Neural progenitor cell (in vitro differentiated cells): ENCODE measurements around the gene SMU1. TPM values are rescaled to one million over a fixed set of nuclear protein-coding genes. Genes with fewer than 3 reads are reported as not detected.

Experiments
- DNase-seq: peaks from one replicate; pipeline ENCODE4 v3.0.0-alpha.2; 2016; ENCODE audit warnings: low spot score
- H2AFZ ChIP-seq: fragments of 200-600 bp; sonication (generic); replicated peaks from 2 replicates; pipeline ENCODE4 v1.6.1; 2016; ENCODE audit warnings: antibody characterized with exemption
- H3F3A ChIP-seq: fragments of 200-600 bp; sonication (generic); 2 replicates; pipeline ENCODE4 v1.6.1; 2016; ENCODE audit warnings: antibody characterized with exemption, low read depth
- H3K27ac ChIP-seq: fragments of 200-600 bp; sonication (generic); 2 replicates; pipeline ENCODE4 v1.5.1; 2016; ENCODE audit warnings: mild to moderate bottlenecking
- H3K27me3 ChIP-seq: fragments of 200-600 bp; sonication (generic); 2 replicates; pipeline ENCODE4 v1.6.1; 2016; ENCODE audit warnings: mild to moderate bottlenecking, moderate library complexity
- H3K36me3 ChIP-seq: fragments of 200-600 bp; sonication (generic); 2 replicates; pipeline ENCODE4 v1.5.1; 2016
- H3K4me1 ChIP-seq: fragments of 200-600 bp; sonication (generic); 2 replicates; pipeline ENCODE4 v1.6.1; 2016; ENCODE audit warnings: mixed run types
- H3K4me2 ChIP-seq: fragments of 200-600 bp; sonication (generic); 2 replicates; pipeline ENCODE4 v1.6.1; 2016
- H3K4me3 ChIP-seq: fragments of 200-600 bp; sonication (generic); 2 replicates; pipeline ENCODE4 v1.5.1; 2016
- H3K79me2 ChIP-seq: fragments of 200-600 bp; sonication (generic); 2 replicates; pipeline ENCODE4 v1.6.1; 2016; ENCODE audit warnings: low read depth
- H3K9ac ChIP-seq: fragments of 200-600 bp; sonication (generic); 2 replicates; pipeline ENCODE4 v1.6.1; 2016
- H3K9me3 ChIP-seq: fragments of 200-600 bp; sonication (generic); 2 replicates; pipeline ENCODE4 v1.5.1; 2016; ENCODE audit warnings: low read depth
- H4K20me1 ChIP-seq: fragments of 200-600 bp; sonication (generic); 2 replicates; pipeline ENCODE4 v1.6.1; 2016; ENCODE audit warnings: low read depth
- H3K27ac Mint-ChIP-seq: 3 replicates; pipeline ENCODE4 v1.8.0; 2021; ENCODE audit warnings: mixed read lengths
- H3K27me3 Mint-ChIP-seq: 2 replicates; pipeline ENCODE4 v1.8.0; 2022; ENCODE audit warnings: low read depth, mild to moderate bottlenecking, inconsistent platforms, moderate library complexity, mixed read lengths; ENCODE audit not compliant: insufficient read depth
- H3K36me3 Mint-ChIP-seq: 3 replicates; pipeline ENCODE4 v1.8.0; 2021; ENCODE audit warnings: mixed read lengths
- H3K4me1 Mint-ChIP-seq: 3 replicates; pipeline ENCODE4 v1.8.0; 2021; ENCODE audit warnings: mixed read lengths
- H3K4me3 Mint-ChIP-seq: 3 replicates; pipeline ENCODE4 v1.8.0; 2021; ENCODE audit warnings: mild to moderate bottlenecking, moderate library complexity, mixed read lengths
- H3K9me3 Mint-ChIP-seq: 3 replicates; pipeline ENCODE4 v1.8.0; 2020; ENCODE audit warnings: mixed read lengths
- CTCF ChIP-seq: fragments of 200-600 bp; sonication (generic); IDR thresholded peaks from 2 replicates; pipeline ENCODE4 v1.5.1; 2017; ENCODE audit warnings: antibody characterized with exemption, mild to moderate bottlenecking
- EZH2 ChIP-seq: fragments of 200-600 bp; sonication (generic); IDR thresholded peaks from 2 replicates; pipeline ENCODE4 v1.6.1; 2017; ENCODE audit warnings: antibody characterized with exemption, mild to moderate bottlenecking, moderate library complexity
- EZH2phosphoT487 ChIP-seq: fragments of 200-600 bp; sonication (generic); IDR thresholded peaks from 2 replicates; pipeline ENCODE4 v1.6.1; 2017; ENCODE audit warnings: antibody characterized with exemption
- total RNA-seq: library from RNA; depleted of rRNA; stranded (reverse); fragments of >200 nt; gene quantifications from 2 replicates; pipeline ENCODE4 v1.2.3, GENCODE V29; 2015; ENCODE audit warnings: low replicate concordance

SMU1 gene
- total RNA-seq, 1 donor from 2014 or later, result 34.9 TPM

DNA sequence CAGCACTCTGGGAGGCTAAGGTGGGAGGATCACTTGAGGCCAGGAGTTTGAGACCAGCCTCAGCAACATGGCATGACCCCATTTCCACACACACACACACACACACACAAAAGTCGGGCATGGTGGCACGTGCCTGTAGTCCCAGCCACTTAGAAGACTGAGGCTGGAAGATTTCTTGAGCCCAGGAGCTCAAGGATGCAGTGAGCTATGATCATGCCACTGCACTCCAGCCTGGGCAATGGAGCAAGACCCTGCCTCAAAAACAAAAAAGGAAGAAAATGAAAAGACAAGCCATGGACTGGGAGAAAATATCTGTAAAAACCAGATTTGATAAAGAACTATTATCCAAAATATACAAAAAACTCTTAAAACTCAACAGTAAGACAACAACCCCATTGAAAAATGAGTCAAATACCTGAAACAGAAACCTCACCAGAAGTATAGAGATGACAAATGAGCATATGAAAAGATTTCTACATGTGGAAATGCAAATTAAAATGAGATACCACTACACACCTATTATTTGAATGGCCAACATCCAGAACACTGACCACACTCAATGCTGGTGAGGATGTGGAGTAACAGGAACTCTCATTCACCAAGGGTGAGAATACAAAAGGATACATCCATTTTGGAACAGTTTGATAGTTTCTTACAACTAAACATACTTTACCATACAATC is 26.7 kb downstream of the SMU1 start:
- H3K36me3 ChIP-seq, result no peaks in the 10 kb centered on the region
- Mint-ChIP-seq H3K27me3 (no peaks in the 10 kb centered on the region), H3K27ac (no peak overlapping the region), H3K4me3 (no peak overlapping the region), H3K9me3 (no peaks in the 10 kb centered on the region), H3K4me1 (peaks cover 3% of the 10 kb centered on the region), H3K36me3 (peaks cover 13% of the 10 kb centered on the region)
- H3F3A ChIP-seq, result peaks cover 14% of the 10 kb centered on the region
- H3K27ac ChIP-seq, result no peak overlapping the region
- H3K4me3 ChIP-seq, result no peak overlapping the region
- H3K4me1 ChIP-seq, result no peaks in the 10 kb centered on the region
- no peak for DNase-seq
- H3K4me2 ChIP-seq, result no peak overlapping the region
- no peak for TF ChIP-seq EZH2phosphoT487
- TF ChIP-seq CTCF, result no peak
- no peak overlapping the region for H3K9ac ChIP-seq
- H3K9me3 ChIP-seq, result no peaks in the 10 kb centered on the region
- H3K27me3 ChIP-seq, result no peaks in the 10 kb centered on the region
- no peak overlapping the region for H2AFZ ChIP-seq
- no peaks in the 10 kb centered on the region for H3K79me2 ChIP-seq
- H4K20me1 ChIP-seq, result no peaks in the 10 kb centered on the region

- Mint-ChIP-seq H3K36me3 (peaks cover 13% of the 10 kb centered on the region), H3K4me1 (peaks cover 11% of the 10 kb centered on the region), H3K4me3 (no peak overlapping the region), H3K9me3 (no peaks in the 10 kb centered on the region), H3K27me3 (no peaks in the 10 kb centered on the region), H3K27ac (no peak overlapping the region)
- DNase-seq, result no peak
- Histone ChIP-seq H3K4me1 (peaks cover 5% of the 10 kb centered on the region), H3K27ac (no peak overlapping the region), H3K36me3 (no peaks in the 10 kb centered on the region), H3K4me3 (no peak overlapping the region), H3K27me3 (no peaks in the 10 kb centered on the region), H3K4me2 (no peak overlapping the region), H2AFZ (no peak overlapping the region), H3K9me3 (no peaks in the 10 kb centered on the region), H3K79me2 (no peaks in the 10 kb centered on the region), H4K20me1 (no peaks in the 10 kb centered on the region), H3F3A (peaks cover 32% of the 10 kb centered on the region), H3K9ac (no peak overlapping the region)
- TF ChIP-seq EZH2 (no peak), EZH2phosphoT487 (no peak), CTCF (no peak)
These were observed 28.4 kb downstream of the SMU1 start for GRCh38 chr9:33048054-33048465.

DNA sequence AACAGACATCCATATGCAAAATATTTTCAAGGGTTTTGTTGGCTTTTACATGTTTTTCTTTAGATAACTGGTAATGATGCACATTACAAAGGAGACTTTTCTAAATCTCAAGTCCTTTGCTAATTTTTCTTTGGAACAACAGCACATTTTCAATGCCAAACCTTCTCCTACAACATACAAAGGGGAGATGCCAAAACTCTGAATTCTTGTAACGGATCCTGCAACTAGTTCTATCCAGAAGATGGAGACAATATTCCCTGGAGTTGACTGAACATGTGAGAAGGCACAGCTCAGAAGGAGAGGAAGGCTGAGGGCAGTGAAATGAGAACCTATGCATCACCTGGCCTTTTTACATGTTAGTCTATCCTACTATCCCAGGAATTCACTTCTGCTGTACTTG is 30.4 kb downstream of the SMU1 start:
- Mint-ChIP-seq H3K27ac (no peak overlapping the region), H3K36me3 (peaks cover 9% of the 10 kb centered on the region)

More for the DNA sequence above, 30.4 kb downstream of the SMU1 start:
- Histone ChIP-seq H3K4me1 (peaks cover 5% of the 10 kb centered on the region), H3K9ac (no peak overlapping the region), H4K20me1 (no peaks in the 10 kb centered on the region), H3F3A (peaks cover 50% of the 10 kb centered on the region), H3K79me2 (no peaks in the 10 kb centered on the region), H3K36me3 (no peaks in the 10 kb centered on the region), H3K27me3 (no peaks in the 10 kb centered on the region), H3K4me3 (no peak overlapping the region), H3K9me3 (no peaks in the 10 kb centered on the region), H3K4me2 (no peak overlapping the region), H3K27ac (no peak overlapping the region), H2AFZ (no peak overlapping the region)
- no peak overlapping the region for H3K4me3 Mint-ChIP-seq
- no peaks in the 10 kb centered on the region for H3K27me3 Mint-ChIP-seq
- TF ChIP-seq EZH2phosphoT487 (no peak), EZH2 (no peak), CTCF (no peak)
- no peaks in the 10 kb centered on the region for H3K9me3 Mint-ChIP-seq
- DNase-seq, result no peak
- H3K4me1 Mint-ChIP-seq, result peaks cover 11% of the 10 kb centered on the region
